ENCODE data around the gene EFNA5.

EFNA5 gene

GRCh38 chr5:107515521-107516080 is 155.1 kb downstream of the EFNA5 start:
- Histone ChIP-seq H3K4me1 (ENCODE audit: insufficient read depth, low read length) (peaks cover 76% of the 10 kb centered on the region), H3K9me3 (ENCODE audit: insufficient read depth, low read depth, low read length) (no peaks in the 10 kb centered on the region), H3K36me3 (ENCODE audit: insufficient read depth, low read length) (no peaks in the 10 kb centered on the region), H3K27ac (ENCODE audit: low read depth, low read length) (no peak overlapping the region), H3K27me3 (ENCODE audit: insufficient read depth, low read length) (no peaks in the 10 kb centered on the region), H3K9ac (ENCODE audit: low read depth, low read length) (no peak overlapping the region), H3K4me3 (ENCODE audit: low read length) (no peak overlapping the region)
- 98% methylated on average over 7 of the region's 7 CpGs for WGBS

DNA sequence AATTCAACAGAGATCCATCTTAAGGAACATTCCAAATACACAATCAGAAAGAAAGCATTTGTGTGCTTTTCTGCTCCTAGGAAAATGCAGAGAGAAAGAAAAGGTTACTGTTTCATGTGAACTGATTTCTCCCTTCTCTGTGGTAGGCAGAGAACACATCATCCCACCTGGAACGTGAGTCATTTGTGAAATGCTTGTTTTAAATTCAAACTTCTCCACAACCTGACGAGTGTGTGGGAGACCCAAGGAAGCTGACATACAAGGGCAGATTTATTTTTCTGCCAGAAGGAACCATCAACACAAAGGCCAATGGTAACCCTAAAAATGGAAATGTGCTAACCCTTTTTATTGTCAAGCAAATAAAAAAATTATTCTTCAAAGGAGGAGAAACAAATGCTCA is 156.4 kb downstream of the EFNA5 start:
- no peaks in the 10 kb centered on the region for H3K9me3 ChIP-seq (ENCODE audit: insufficient read depth, low read depth, low read length)
- H3K27ac ChIP-seq (ENCODE audit: low read depth, low read length), result peak overlapping the region; percentile 29; the same call in 1 of the 2 replicates
- H3K27me3 ChIP-seq (ENCODE audit: insufficient read depth, low read length), result no peaks in the 10 kb centered on the region
- WGBS, result 68% methylated on average over 2 of the region's 2 CpGs
- no peak overlapping the region for H3K4me3 ChIP-seq (ENCODE audit: low read length)
- H3K4me1 ChIP-seq (ENCODE audit: insufficient read depth, low read length), result peaks cover 63% of the 10 kb centered on the region
- no peaks in the 10 kb centered on the region for H3K36me3 ChIP-seq (ENCODE audit: insufficient read depth, low read length)
- no peak overlapping the region for H3K9ac ChIP-seq (ENCODE audit: low read depth, low read length)

DNA sequence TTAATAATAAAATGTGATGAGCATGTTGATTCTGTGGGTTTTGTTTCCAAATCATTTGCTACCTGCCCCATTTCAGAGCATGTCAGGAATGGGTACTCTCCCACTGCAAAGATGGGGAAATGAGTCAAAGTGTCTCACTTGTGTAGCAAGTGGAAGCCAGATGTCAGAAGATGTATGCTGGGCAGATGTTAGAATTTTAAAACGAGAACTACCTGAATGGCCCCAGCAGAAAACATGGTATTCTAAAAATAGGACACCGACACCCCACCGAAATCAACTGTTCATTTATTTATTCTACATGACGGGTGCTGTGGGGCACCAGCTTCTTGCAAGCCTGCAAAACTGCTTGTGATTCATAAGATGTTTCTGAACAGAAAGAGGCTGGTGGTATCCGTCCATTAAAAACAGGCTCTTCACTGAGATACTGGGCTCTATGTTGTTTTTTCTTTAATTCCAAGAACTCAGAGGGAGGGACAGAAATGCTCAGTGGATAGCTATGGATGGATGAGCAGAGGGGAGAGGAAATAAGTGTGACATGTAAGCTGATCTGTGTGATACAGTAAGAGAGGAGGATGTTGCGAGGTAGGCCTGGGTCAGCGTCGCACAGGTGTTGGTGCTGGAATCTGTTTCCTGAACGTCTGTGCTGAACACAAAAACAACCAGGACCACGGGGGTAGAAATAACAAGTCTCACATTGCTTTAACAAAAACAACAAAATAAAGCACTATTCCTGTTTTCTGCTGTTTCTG is 157.2 kb downstream of the EFNA5 start:
- no peaks in the 10 kb centered on the region for H3K36me3 ChIP-seq (ENCODE audit: insufficient read depth, low read length)
- H3K4me3 ChIP-seq (ENCODE audit: low read length), result no peak overlapping the region
- H3K27ac ChIP-seq (ENCODE audit: low read depth, low read length), result 0 out of 2 replicates have a peak overlapping the region, but pooled peaks have one; percentile 65
- peaks cover 55% of the 10 kb centered on the region for H3K4me1 ChIP-seq (ENCODE audit: insufficient read depth, low read length)
- no peak overlapping the region for H3K9ac ChIP-seq (ENCODE audit: low read depth, low read length)
- H3K9me3 ChIP-seq (ENCODE audit: insufficient read depth, low read depth, low read length), result no peaks in the 10 kb centered on the region
- 83% methylated on average over 10 of the region's 10 CpGs for WGBS
- H3K27me3 ChIP-seq (ENCODE audit: insufficient read depth, low read length), result no peaks in the 10 kb centered on the region

DNA sequence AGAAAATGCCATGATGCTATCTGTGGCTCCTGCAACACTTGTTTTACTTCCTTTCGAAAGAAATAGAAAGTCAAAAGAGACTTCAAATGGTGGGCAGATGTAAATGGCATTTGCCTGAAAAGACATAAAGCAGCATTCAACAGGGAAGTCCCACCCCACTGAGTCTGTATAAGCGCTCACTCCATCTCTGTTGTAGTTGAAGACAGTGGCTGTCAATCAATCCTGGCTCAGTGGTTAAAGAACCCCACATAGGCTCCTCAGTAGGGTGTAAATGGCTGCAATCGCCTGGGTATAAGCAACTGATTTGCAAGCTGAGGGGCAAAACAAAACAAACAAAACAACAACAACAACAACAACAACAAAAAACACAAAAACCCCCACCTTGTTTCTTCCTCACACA is 158.7 kb downstream of the EFNA5 start:
- no peak overlapping the region for H3K9ac ChIP-seq (ENCODE audit: low read depth, low read length)
- 10% methylated on average over 3 of the region's 3 CpGs for WGBS
- H3K4me1 ChIP-seq (ENCODE audit: insufficient read depth, low read length), result peaks cover 40% of the 10 kb centered on the region
- 0 out of 2 replicates have a peak overlapping the region, but pooled peaks have one; percentile 3 for H3K4me3 ChIP-seq (ENCODE audit: low read length)
- H3K36me3 ChIP-seq (ENCODE audit: insufficient read depth, low read length), result no peaks in the 10 kb centered on the region
- peak overlapping the region; percentile 88 for H3K27ac ChIP-seq (ENCODE audit: low read depth, low read length)
- no peaks in the 10 kb centered on the region for H3K9me3 ChIP-seq (ENCODE audit: insufficient read depth, low read depth, low read length)
- H3K27me3 ChIP-seq (ENCODE audit: insufficient read depth, low read length), result no peaks in the 10 kb centered on the region

GRCh38 chr5:107510125-107510524 is 160.6 kb downstream of the EFNA5 start:
- H3K9ac ChIP-seq (ENCODE audit: low read depth, low read length), result no peak overlapping the region
- no peak overlapping the region for H3K27ac ChIP-seq (ENCODE audit: low read depth, low read length)
- no peaks in the 10 kb centered on the region for H3K9me3 ChIP-seq (ENCODE audit: insufficient read depth, low read depth, low read length)
- H3K4me3 ChIP-seq (ENCODE audit: low read length), result no peak overlapping the region
- H3K36me3 ChIP-seq (ENCODE audit: insufficient read depth, low read length), result no peaks in the 10 kb centered on the region
- H3K4me1 ChIP-seq (ENCODE audit: insufficient read depth, low read length), result peaks cover 51% of the 10 kb centered on the region
- H3K27me3 ChIP-seq (ENCODE audit: insufficient read depth, low read length), result no peaks in the 10 kb centered on the region
- 83% methylated on average over 3 of the region's 3 CpGs for WGBS

DNA sequence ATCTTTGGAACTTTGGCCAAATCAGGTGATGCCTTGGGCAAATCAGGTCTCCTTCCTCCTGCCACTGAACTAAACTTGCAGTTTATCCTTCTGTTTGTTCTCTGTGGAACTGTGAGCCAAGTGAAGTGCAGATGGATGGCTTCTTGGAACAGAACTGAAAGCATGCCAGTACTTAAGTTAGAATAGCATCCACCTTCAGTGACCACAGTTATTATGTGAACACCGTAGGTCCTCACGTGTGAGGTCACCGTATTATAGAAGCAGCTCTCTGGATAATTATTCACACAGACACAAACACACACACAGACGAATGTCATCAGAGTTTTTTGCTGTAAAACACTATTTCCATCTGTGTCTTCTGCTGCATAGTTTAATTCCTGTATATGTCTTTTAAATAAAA is 162.6 kb downstream of the EFNA5 start:
- no peaks in the 10 kb centered on the region for H3K36me3 ChIP-seq (ENCODE audit: insufficient read depth, low read length)
- H3K9ac ChIP-seq (ENCODE audit: low read depth, low read length), result no peak overlapping the region
- H3K27me3 ChIP-seq (ENCODE audit: insufficient read depth, low read length), result no peaks in the 10 kb centered on the region
- 94% methylated on average over 4 of the region's 4 CpGs for WGBS
- no peak overlapping the region for H3K4me3 ChIP-seq (ENCODE audit: low read length)
- H3K4me1 ChIP-seq (ENCODE audit: insufficient read depth, low read length), result peaks cover 50% of the 10 kb centered on the region
- H3K27ac ChIP-seq (ENCODE audit: low read depth, low read length), result no peak overlapping the region
- no peaks in the 10 kb centered on the region for H3K9me3 ChIP-seq (ENCODE audit: insufficient read depth, low read depth, low read length)

- Histone ChIP-seq H3K4me1 (ENCODE audit: insufficient read depth, low read length) (peaks cover 51% of the 10 kb centered on the region), H3K9me3 (ENCODE audit: insufficient read depth, low read depth, low read length) (no peaks in the 10 kb centered on the region), H3K36me3 (ENCODE audit: insufficient read depth, low read length) (no peaks in the 10 kb centered on the region), H3K27ac (ENCODE audit: low read depth, low read length) (no peak overlapping the region), H3K27me3 (ENCODE audit: insufficient read depth, low read length) (no peaks in the 10 kb centered on the region), H3K4me3 (ENCODE audit: low read length) (no peak overlapping the region), H3K9ac (ENCODE audit: low read depth, low read length) (no peak overlapping the region)
- 95% methylated on average over 3 of the region's 3 CpGs for WGBS
Measured at GRCh38 chr5:107505763-107506534, 164.8 kb downstream of the EFNA5 start.

DNA sequence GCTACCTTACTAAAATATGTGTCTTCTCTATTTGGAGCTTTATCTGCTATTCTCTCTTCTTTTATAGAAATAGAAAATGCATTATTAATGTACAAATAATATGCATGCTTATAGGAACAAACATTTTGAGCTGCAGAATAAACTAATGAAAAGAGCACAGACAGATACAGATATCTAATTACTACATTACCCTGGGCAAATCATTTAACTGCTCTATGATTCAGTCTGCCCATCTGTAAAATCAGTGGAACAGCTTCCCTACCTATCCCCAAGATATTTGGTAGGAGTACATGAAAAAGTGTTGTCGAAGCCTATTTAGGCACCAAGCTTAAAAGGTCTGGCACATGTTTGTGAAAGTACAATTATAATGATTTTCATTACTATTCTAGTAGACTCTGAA is 166.3 kb downstream of the EFNA5 start:
- Histone ChIP-seq H3K27ac (ENCODE audit: low read depth, low read length) (no peak overlapping the region), H3K4me3 (ENCODE audit: low read length) (no peak overlapping the region), H3K9ac (ENCODE audit: low read depth, low read length) (no peak overlapping the region), H3K36me3 (ENCODE audit: insufficient read depth, low read length) (no peaks in the 10 kb centered on the region), H3K9me3 (ENCODE audit: insufficient read depth, low read depth, low read length) (no peaks in the 10 kb centered on the region), H3K4me1 (ENCODE audit: insufficient read depth, low read length) (peaks cover 66% of the 10 kb centered on the region), H3K27me3 (ENCODE audit: insufficient read depth, low read length) (no peaks in the 10 kb centered on the region)
- WGBS, result no CpG with 5 or more reads among the region's 1 CpG

DNA sequence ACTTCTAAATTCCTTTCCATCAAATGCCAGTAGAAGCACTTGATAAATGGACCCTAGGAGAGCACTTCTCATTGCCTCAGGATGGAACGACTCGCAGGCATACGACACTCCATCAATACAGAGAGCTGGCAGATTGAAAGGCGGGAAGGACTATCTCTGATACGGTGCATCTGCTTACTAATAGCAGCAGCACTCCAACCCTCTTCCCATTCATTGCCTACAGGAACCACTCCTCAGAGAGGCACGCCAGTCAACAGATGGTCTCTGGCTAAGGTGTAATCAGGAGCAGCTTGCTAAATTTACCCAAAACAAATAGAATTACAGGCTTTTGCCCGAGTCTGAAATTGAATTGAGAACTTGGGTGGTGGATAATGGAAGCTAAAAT is 168.1 kb downstream of the EFNA5 start:
- no peak overlapping the region for H3K27ac ChIP-seq (ENCODE audit: low read depth, low read length)
- no peak overlapping the region for H3K9ac ChIP-seq (ENCODE audit: low read depth, low read length)
- no peaks in the 10 kb centered on the region for H3K36me3 ChIP-seq (ENCODE audit: insufficient read depth, low read length)
- no peak overlapping the region for H3K4me3 ChIP-seq (ENCODE audit: low read length)
- H3K9me3 ChIP-seq (ENCODE audit: insufficient read depth, low read depth, low read length), result no peaks in the 10 kb centered on the region
- WGBS, result 87% methylated on average over 7 of the region's 7 CpGs
- no peaks in the 10 kb centered on the region for H3K27me3 ChIP-seq (ENCODE audit: insufficient read depth, low read length)
- peaks cover 80% of the 10 kb centered on the region for H3K4me1 ChIP-seq (ENCODE audit: insufficient read depth, low read length)

- no peak overlapping the region for H3K4me3 ChIP-seq (ENCODE audit: low read length)
- no peaks in the 10 kb centered on the region for H3K27me3 ChIP-seq (ENCODE audit: insufficient read depth, low read length)
- H3K9me3 ChIP-seq (ENCODE audit: insufficient read depth, low read depth, low read length), result no peaks in the 10 kb centered on the region
- no peak overlapping the region for H3K9ac ChIP-seq (ENCODE audit: low read depth, low read length)
- H3K36me3 ChIP-seq (ENCODE audit: insufficient read depth, low read length), result no peaks in the 10 kb centered on the region
- peaks cover 85% of the 10 kb centered on the region for H3K4me1 ChIP-seq (ENCODE audit: insufficient read depth, low read length)
- no peak overlapping the region; the same call in 1 of the 2 replicates for H3K27ac ChIP-seq (ENCODE audit: low read depth, low read length)
- WGBS, result 90% methylated on average over 17 of the region's 17 CpGs
Measured at GRCh38 chr5:107501965-107502675, 168.6 kb downstream of the EFNA5 start.

- H3K27ac ChIP-seq (ENCODE audit: low read depth, low read length), result no peak overlapping the region
- peaks cover 79% of the 10 kb centered on the region for H3K4me1 ChIP-seq (ENCODE audit: insufficient read depth, low read length)
- H3K9ac ChIP-seq (ENCODE audit: low read depth, low read length), result no peak overlapping the region
- no peaks in the 10 kb centered on the region for H3K27me3 ChIP-seq (ENCODE audit: insufficient read depth, low read length)
- no peaks in the 10 kb centered on the region for H3K9me3 ChIP-seq (ENCODE audit: insufficient read depth, low read depth, low read length)
- H3K36me3 ChIP-seq (ENCODE audit: insufficient read depth, low read length), result no peaks in the 10 kb centered on the region
- no peak overlapping the region for H3K4me3 ChIP-seq (ENCODE audit: low read length)
- no CpG with 5 or more reads among the region's 1 CpG for WGBS
Measured at GRCh38 chr5:107500840-107501239, 169.9 kb downstream of the EFNA5 start.
